Common myeloid progenitor, CD34-positive (primary cell): ENCODE data around the gene NLRP13.
"Not testable (repeated sequence)": the region's sequence is repeated elsewhere in the genome, so short reads cannot be mapped to it uniquely, and the experiment has no call there.

Experiments
- CTCF ChIA-PET: fragments of 350-600 bp; sonication (Branson Sonifier 250); formaldehyde crosslinking; loops from one replicate; lab custom pipeline; 2021; ENCODE audit warnings: antibody characterized with exemption; lab: Charles Lee
- POLR2A ChIA-PET: fragments of 350-600 bp; sonication (Branson Sonifier 250); formaldehyde crosslinking; loops from one replicate; lab custom pipeline; 2021; ENCODE audit warnings: antibody characterized with exemption; lab: Charles Lee
- DNase-seq, 3 donors: peaks; one replicate each; pipeline versions ENCODE4 v3.0.0 to v3.0.0-alpha.2; 2013
- H3K27ac ChIP-seq, 2 experiments: 1 replicate in 1 of 2; 2 replicates in 1 of 2; pipeline ENCODE4 v1.7.0; 2013; ENCODE audit warnings: inconsistent platforms in 2 of 2, low read length in 2 of 2, mild to moderate bottlenecking in 2 of 2, low read depth in 1 of 2, moderate library complexity in 1 of 2; ENCODE audit not compliant: severe bottlenecking in 2 of 2, insufficient read depth in 1 of 2, poor library complexity in 1 of 2
- H3K27me3 ChIP-seq, 5 experiments: replicated peaks in 2 of 5; 1 replicate in 3 of 5; 2 replicates in 2 of 5; pipeline versions ENCODE4 v1.6.1 to v1.7.0; 2013; ENCODE audit warnings: low read length in 4 of 5, mild to moderate bottlenecking in 2 of 5, moderate library complexity in 2 of 5, inconsistent platforms in 1 of 5; ENCODE audit not compliant: insufficient read depth in 5 of 5, control insufficient read depth in 4 of 5
- H3K36me3 ChIP-seq, 4 experiments: 1 replicate in 2 of 4; 2 replicates in 2 of 4; pipeline versions ENCODE4 v1.6.1 to v1.7.0; 2013; ENCODE audit warnings: low read length in 3 of 4, control low read depth in 1 of 4, mild to moderate bottlenecking in 1 of 4; ENCODE audit not compliant: control insufficient read depth in 4 of 4, insufficient read depth in 4 of 4
- H3K4me1 ChIP-seq, 4 experiments: 1 replicate in 3 of 4; 2 replicates in 1 of 4; pipeline versions ENCODE4 v1.6.1 to v1.7.1; 2013; ENCODE audit warnings: low read length in 3 of 4, mild to moderate bottlenecking in 3 of 4, control low read depth in 1 of 4, inconsistent platforms in 1 of 4, moderate library complexity in 1 of 4; ENCODE audit not compliant: control insufficient read depth in 4 of 4, insufficient read depth in 4 of 4; ENCODE audit errors: control extremely low read depth in 1 of 4
- H3K4me3 ChIP-seq, 7 experiments: 1 replicate in 4 of 7; 2 replicates in 3 of 7; pipeline versions ENCODE4 v1.5.1 to v1.7.0; 2013; ENCODE audit warnings: mild to moderate bottlenecking in 7 of 7, low read length in 6 of 7, moderate library complexity in 6 of 7, inconsistent platforms in 2 of 7, low read depth in 2 of 7, control low read depth in 1 of 7; ENCODE audit not compliant: insufficient read depth in 4 of 7, control insufficient read depth in 1 of 7; ENCODE audit errors: extremely low read depth in 1 of 7
- H3K9me3 ChIP-seq, 5 experiments: 1 replicate in 4 of 5; 2 replicates in 1 of 5; pipeline versions ENCODE4 v1.6.1 to v1.7.1; 2013; ENCODE audit warnings: low read length in 4 of 5, mild to moderate bottlenecking in 2 of 5, inconsistent platforms in 1 of 5, low read depth in 1 of 5, moderate library complexity in 1 of 5; ENCODE audit not compliant: control insufficient read depth in 4 of 5, insufficient read depth in 2 of 5; ENCODE audit errors: control extremely low read depth in 1 of 5
- WGBS: methylation state at CpG from one replicate; pipeline ENCODE4 v1.1.5; 2013; ENCODE audit not compliant: insufficient coverage; 5-methylcytosine and 5-hydroxymethylcytosine counted together

NLRP13 gene

DNA sequence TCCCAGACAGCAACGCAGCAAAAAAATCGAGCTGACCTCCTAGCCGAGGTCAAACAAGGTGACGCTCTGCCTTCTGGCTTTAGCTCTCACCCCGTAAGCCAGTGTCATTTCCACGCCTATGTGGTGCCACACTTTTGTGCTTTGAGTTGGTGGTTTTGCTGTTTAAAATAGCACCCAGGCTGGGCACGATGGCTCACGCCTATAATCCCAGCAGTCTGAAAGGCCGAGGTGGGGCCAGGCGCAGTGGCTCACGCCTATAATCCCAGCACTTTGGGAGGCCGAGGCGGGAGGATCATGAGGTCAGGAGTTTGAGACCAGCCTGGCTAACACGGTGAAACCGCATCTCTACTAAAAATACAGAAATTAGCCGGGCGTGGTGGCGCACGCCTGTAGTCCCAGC, 18.4 kb upstream of the NLRP13 start:
- WGBS = 95% methylated on average over 15 of the region's 19 CpGs
- DNase-seq, CTCF ChIA-PET, H3K27me3 ChIP-seq, POLR2A ChIA-PET, H3K27ac ChIP-seq, H3K4me1 ChIP-seq, H3K4me3 ChIP-seq, H3K36me3 ChIP-seq: not testable (repeated sequence)
- peaks cover 0 to 25% (median 1%) of the 10 kb centered on the region in 5 experiments for H3K9me3 ChIP-seq

DNA sequence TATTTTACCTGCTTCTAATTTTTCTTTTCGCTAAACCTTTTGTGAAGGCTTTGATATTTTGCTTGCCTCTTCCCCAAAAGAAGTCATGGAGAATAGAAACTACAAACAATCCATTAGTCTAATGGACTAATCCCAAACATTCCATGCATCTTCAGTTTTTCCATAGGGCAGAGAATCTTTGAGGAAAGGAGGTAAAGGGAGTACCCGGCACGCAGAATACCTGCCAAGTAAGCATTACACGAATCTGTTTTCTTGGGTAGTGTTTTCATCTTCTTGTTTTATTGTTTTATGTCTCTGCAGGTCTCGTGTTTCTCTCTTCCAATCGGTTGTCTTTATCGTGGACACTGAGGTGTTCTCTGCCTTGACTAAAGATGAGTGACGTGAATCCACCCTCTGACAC, 15.4 kb upstream of the NLRP13 start, which contains the start of gene NLRP8:
Gene NLRP8 (plus strand): TSS at position 301 of the 400 bp plus-strand sequence.
- H3K9me3 ChIP-seq = peaks cover 0 to 20% (median 1%) of the 10 kb centered on the region in 5 experiments
- POLR2A ChIA-PET = no interaction called here
- DNase-seq = no peak

DNA sequence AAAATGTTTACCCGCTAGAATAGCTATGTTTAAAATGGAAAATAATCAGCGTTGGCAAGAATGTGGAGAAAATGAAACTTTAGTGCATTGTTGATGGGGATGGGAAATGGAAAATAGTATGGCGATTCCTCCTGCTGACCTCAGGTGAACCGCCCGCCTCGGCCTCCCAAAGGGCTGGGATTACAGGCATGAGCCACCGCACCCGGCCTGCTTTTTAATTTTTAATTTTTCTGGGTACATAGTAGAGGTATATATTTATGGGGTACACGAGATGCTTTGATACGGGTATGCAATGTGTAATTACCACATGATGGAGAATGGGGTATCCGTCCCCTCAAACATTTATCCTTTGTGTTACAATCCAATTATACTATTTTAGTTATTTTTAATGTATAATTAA, 8.2 kb upstream of the NLRP13 start:
- CTCF ChIA-PET = no interaction called here
- peaks cover 0 to 4% (median 0%) of the 10 kb centered on the region in 5 experiments for H3K9me3 ChIP-seq

More for the DNA sequence above, 15.4 kb upstream of the NLRP13 start, which contains the start of gene NLRP8:
- Histone ChIP-seq H3K4me3 (no peak within 1 kb of the TSS), H3K4me1 (no peaks in the 10 kb centered on the region), H3K27ac (no peak within 1 kb of the TSS), H3K27me3 (no peaks in the 10 kb centered on the region), H3K36me3 (no peaks in the 10 kb centered on the region)
- CTCF ChIA-PET = no interaction called here
- 94% methylated on average over 7 of the region's 8 CpGs for WGBS

DNA sequence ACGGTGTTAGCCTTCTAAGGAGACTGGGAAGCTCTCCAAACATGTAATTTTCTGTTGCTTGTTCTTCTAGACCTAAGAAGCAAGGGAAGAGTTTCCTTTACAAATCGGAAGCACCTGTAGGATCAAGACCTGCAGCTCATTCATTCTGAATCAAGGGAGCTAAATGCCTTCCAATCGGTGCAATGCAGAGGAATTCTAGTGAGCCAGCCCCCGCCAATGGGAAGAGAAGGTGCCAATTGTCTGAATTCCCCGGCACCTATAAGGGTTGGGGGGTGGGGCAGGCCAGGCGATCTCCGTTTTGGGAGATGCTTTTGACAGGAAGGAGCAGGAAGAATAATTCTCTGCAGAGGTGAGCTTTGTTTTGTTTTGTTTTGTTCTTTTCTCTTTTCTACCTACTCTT, 7.1 kb upstream of the NLRP13 start:
- Histone ChIP-seq H3K4me3 (no peak overlapping the region), H3K27ac (no peak overlapping the region), H3K27me3 (no peaks in the 10 kb centered on the region), H3K36me3 (no peaks in the 10 kb centered on the region), H3K9me3 (peaks cover 0 to 5% (median 0%) of the 10 kb centered on the region in 5 experiments), H3K4me1 (no peaks in the 10 kb centered on the region)
- no peak for DNase-seq
- 78% methylated on average over 5 of the region's 7 CpGs for WGBS
- CTCF ChIA-PET = no interaction called here
- POLR2A ChIA-PET = no interaction called here

More for the DNA sequence above, 8.2 kb upstream of the NLRP13 start:
- POLR2A ChIA-PET = no interaction called here
- no peak overlapping the region for H3K27ac ChIP-seq
- H3K36me3 ChIP-seq = no peaks in the 10 kb centered on the region
- no peak overlapping the region for H3K4me3 ChIP-seq
- H3K4me1 ChIP-seq = no peaks in the 10 kb centered on the region
- WGBS = 99% methylated on average over 6 of the region's 11 CpGs
- DNase-seq = no peak
- H3K27me3 ChIP-seq = no peaks in the 10 kb centered on the region

DNA sequence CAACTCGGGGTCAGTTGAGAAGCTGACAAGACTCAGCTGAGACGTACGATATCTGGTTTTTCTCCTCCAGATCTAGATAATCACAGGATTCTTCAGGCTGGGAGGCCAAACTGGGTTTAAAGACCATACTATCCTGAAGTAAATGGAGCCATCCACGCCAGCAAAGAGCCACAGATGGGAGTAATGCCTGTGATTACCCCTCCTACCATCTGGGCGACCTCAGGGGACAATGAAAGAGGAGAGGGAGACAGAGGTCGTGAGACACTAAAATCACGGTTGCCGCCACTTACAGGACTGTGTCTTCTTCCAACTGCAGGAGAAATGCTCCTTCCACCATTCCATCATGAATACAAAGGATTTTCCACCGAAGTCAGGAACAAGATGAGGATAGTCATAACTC, 3.1 kb upstream of the NLRP13 start:
- WGBS = 90% methylated on average over 8 of the region's 9 CpGs
- no peak overlapping the region for H3K27ac ChIP-seq
- H3K4me3 ChIP-seq = no peak overlapping the region
- ChIA-PET CTCF (no interaction called here), POLR2A (no interaction called here)
- H3K36me3 ChIP-seq = no peaks in the 10 kb centered on the region
- no peaks in the 10 kb centered on the region for H3K4me1 ChIP-seq
- H3K9me3 ChIP-seq = peaks cover 0 to 5% (median 0%) of the 10 kb centered on the region in 5 experiments
- no peak for DNase-seq
- no peaks in the 10 kb centered on the region for H3K27me3 ChIP-seq

DNA sequence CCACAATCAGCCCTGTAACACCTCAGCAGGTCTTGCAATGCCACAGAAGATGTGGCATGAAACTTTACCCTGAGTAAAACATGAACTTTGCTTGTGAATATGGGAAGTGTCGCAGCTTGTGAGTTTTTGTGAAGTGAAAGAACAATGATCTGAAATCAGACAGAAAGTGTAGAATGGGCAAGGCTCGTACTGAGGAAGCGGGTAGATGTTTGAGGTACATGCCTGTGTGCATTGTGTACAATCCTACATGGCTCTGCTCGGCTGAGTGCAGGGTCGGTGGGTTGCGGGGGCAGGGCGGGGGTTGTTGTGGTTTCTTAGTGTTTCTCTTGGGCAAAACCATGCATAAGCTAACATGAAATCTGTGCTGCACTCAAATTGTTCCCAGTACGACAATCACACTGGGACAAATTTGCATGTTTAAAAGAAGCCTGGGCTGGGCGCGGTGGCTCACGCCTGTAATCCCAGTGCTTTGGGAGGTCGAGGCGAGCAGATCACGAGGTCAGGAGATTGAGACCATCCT, 1.1 kb downstream of the NLRP13 start:
- ChIA-PET CTCF (no interaction called here), POLR2A (no interaction called here)
- no peaks in the 10 kb centered on the region for H3K36me3 ChIP-seq
- H3K4me3 ChIP-seq = no peak overlapping the region
- peaks cover 0 to 7% (median 0%) of the 10 kb centered on the region in 5 experiments for H3K9me3 ChIP-seq
- H3K27ac ChIP-seq = no peak overlapping the region
- H3K4me1 ChIP-seq = no peaks in the 10 kb centered on the region
- no peak for DNase-seq
- no peaks in the 10 kb centered on the region for H3K27me3 ChIP-seq
- WGBS = 79% methylated on average over 14 of the region's 14 CpGs

DNA sequence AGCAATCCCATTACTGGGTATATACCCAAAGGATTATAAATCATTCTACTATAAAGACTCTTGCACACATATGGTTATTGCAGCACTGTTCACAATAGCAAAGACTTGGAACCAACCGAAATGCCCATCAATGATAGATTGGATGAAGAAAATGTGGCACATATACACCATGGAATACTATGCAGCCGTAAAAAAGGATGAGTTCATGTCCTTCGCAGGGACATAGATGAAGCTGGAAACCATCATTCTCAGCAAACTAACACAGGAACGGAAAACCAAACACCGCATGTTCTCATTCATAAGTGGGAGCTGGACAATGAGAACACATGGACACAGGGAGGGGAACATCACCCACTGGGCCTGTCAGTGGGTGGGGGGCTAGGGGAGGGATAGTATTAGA, 2.9 kb downstream of the NLRP13 start:
- H3K4me1 ChIP-seq, H3K4me3 ChIP-seq, CTCF ChIA-PET, H3K36me3 ChIP-seq, POLR2A ChIA-PET, H3K27ac ChIP-seq, H3K9me3 ChIP-seq, DNase-seq, H3K27me3 ChIP-seq: not testable (repeated sequence)
- WGBS = 100% methylated on average over 2 of the region's 5 CpGs
